Nephron (organoid): Measurements from ENCODE around the gene DNAJC18.
A peak's percentile ranks its signal among the peaks of the same experiment; 100 is the strongest.

ENCODE experiments used
- H3K27ac Mint-ChIP-seq, 3 experiments: 2 replicates each; pipeline ENCODE4 v1.8.0; 2020; ENCODE audit warnings: mixed read lengths in 3 of 3, mild to moderate bottlenecking in 2 of 3, moderate library complexity in 1 of 3
- H3K27me3 Mint-ChIP-seq: 2 replicates; pipeline ENCODE4 v1.8.0; 2021; ENCODE audit warnings: low read depth, mild to moderate bottlenecking, moderate library complexity, mixed read lengths
- H3K36me3 Mint-ChIP-seq: 2 replicates; pipeline ENCODE4 v1.8.0; 2020; ENCODE audit warnings: low read depth, mixed read lengths
- H3K4me1 Mint-ChIP-seq: 2 replicates; pipeline ENCODE4 v1.8.0; 2020; ENCODE audit warnings: mixed read lengths
- H3K4me3 Mint-ChIP-seq, 3 experiments: 2 replicates each; pipeline ENCODE4 v1.8.0; 2020; ENCODE audit warnings: mild to moderate bottlenecking in 3 of 3, mixed read lengths in 3 of 3, moderate library complexity in 2 of 3
- H3K9me3 Mint-ChIP-seq: 2 replicates; pipeline ENCODE4 v1.8.0; 2020; ENCODE audit warnings: mixed read lengths
- CTCF ChIP-seq, 3 experiments: fragments of 200-600 bp; sonication (generic); IDR thresholded peaks; one replicate each; pipeline ENCODE4 v1.5.0; 2021; ENCODE audit warnings: antibody characterized with exemption in 3 of 3; ENCODE audit not compliant: unreplicated experiment in 3 of 3

The DNAJC18 gene

GRCh38 chr5:139461698-139462097, 22.4 kb upstream of the DNAJC18 start:
- no peaks in the 10 kb centered on the region for H3K36me3 Mint-ChIP-seq
- TF ChIP-seq CTCF (IDR thresholded peaks at IDR 0.05; ENCODE audit: unreplicated experiment in 3 of 3): no peak
- peaks cover 1% of the 10 kb centered on the region for H3K27me3 Mint-ChIP-seq
- H3K27ac Mint-ChIP-seq: no peak overlapping the region
- H3K4me3 Mint-ChIP-seq: peak overlapping the region in 1 of 3 experiments; percentile 19
- H3K9me3 Mint-ChIP-seq: no peaks in the 10 kb centered on the region
- H3K4me1 Mint-ChIP-seq: no peaks in the 10 kb centered on the region

- no peaks in the 10 kb centered on the region for H3K4me1 Mint-ChIP-seq
- no peak for TF ChIP-seq CTCF (IDR thresholded peaks at IDR 0.05; ENCODE audit: unreplicated experiment in 3 of 3)
- H3K9me3 Mint-ChIP-seq: no peaks in the 10 kb centered on the region
- no peak overlapping the region for H3K4me3 Mint-ChIP-seq
- no peaks in the 10 kb centered on the region for H3K36me3 Mint-ChIP-seq
- peaks cover 4% of the 10 kb centered on the region for H3K27me3 Mint-ChIP-seq
- no peak overlapping the region for H3K27ac Mint-ChIP-seq
Observed at GRCh38 chr5:139461176-139461575, 21.9 kb upstream of the DNAJC18 start.

- Mint-ChIP-seq H3K4me1 (no peaks in the 10 kb centered on the region), H3K4me3 (no peak overlapping the region), H3K27me3 (peaks cover 4% of the 10 kb centered on the region), H3K9me3 (no peaks in the 10 kb centered on the region), H3K36me3 (no peaks in the 10 kb centered on the region), H3K27ac (no peak overlapping the region)
- TF ChIP-seq CTCF (IDR thresholded peaks at IDR 0.05; ENCODE audit: unreplicated experiment in 3 of 3): no peak
Observed at GRCh38 chr5:139460455-139460854, 21.1 kb upstream of the DNAJC18 start.

- H3K27me3 Mint-ChIP-seq: peaks cover 4% of the 10 kb centered on the region
- TF ChIP-seq CTCF (IDR thresholded peaks at IDR 0.05; ENCODE audit: unreplicated experiment in 3 of 3): no peak
- no peak overlapping the region for H3K4me3 Mint-ChIP-seq
- no peaks in the 10 kb centered on the region for H3K36me3 Mint-ChIP-seq
- no peaks in the 10 kb centered on the region for H3K4me1 Mint-ChIP-seq
- H3K27ac Mint-ChIP-seq: no peak overlapping the region
- no peaks in the 10 kb centered on the region for H3K9me3 Mint-ChIP-seq
Observed at GRCh38 chr5:139459451-139459934, 20.2 kb upstream of the DNAJC18 start.

- TF ChIP-seq CTCF (IDR thresholded peaks at IDR 0.05; ENCODE audit: unreplicated experiment in 3 of 3): no peak
- Mint-ChIP-seq H3K4me1 (no peaks in the 10 kb centered on the region), H3K27me3 (peaks cover 4% of the 10 kb centered on the region), H3K9me3 (no peaks in the 10 kb centered on the region), H3K27ac (no peak overlapping the region), H3K36me3 (no peaks in the 10 kb centered on the region), H3K4me3 (no peak overlapping the region)
Observed at GRCh38 chr5:139458580-139459407, 19.5 kb upstream of the DNAJC18 start.
